Measurements from ENCODE around the gene TPSG1.

The TPSG1 gene

GRCh38 chr16:1216296-1216619, 8.8 kb downstream of the TPSG1 start:
- TF ChIP-seq CTCF (conservative IDR thresholded peaks at IDR 0.05), result no peak
- no peak overlapping the region for H3K27ac ChIP-seq

- TF ChIP-seq CTCF (conservative IDR thresholded peaks at IDR 0.05), result no peak
- H3K27ac ChIP-seq, result no peak overlapping the region
These were observed 9.3 kb downstream of the TPSG1 start for GRCh38 chr16:1215574-1216295.

- H3K27ac ChIP-seq, result no peak overlapping the region
These were observed 10.3 kb downstream of the TPSG1 start for GRCh38 chr16:1214719-1215118.

GRCh38 chr16:1213796-1214372, 11.2 kb downstream of the TPSG1 start:
- TF ChIP-seq CTCF (conservative IDR thresholded peaks at IDR 0.05), result no peak
- no peak overlapping the region for H3K27ac ChIP-seq

More at GRCh38 chr16:1214719-1215118, 10.3 kb downstream of the TPSG1 start:
- TF ChIP-seq CTCF (conservative IDR thresholded peaks at IDR 0.05), result no peak

- TF ChIP-seq CTCF (conservative IDR thresholded peaks at IDR 0.05), result no peak
These were observed 11.8 kb downstream of the TPSG1 start for GRCh38 chr16:1213231-1213630.

GRCh38 chr16:1212616-1213194, 12.4 kb downstream of the TPSG1 start:
- no peak overlapping the region for H3K27ac ChIP-seq
- no peak for TF ChIP-seq CTCF (conservative IDR thresholded peaks at IDR 0.05)

More at GRCh38 chr16:1213231-1213630, 11.8 kb downstream of the TPSG1 start:
- no peak overlapping the region for H3K27ac ChIP-seq

- no peak overlapping the region for H3K27ac ChIP-seq
- TF ChIP-seq CTCF (conservative IDR thresholded peaks at IDR 0.05), result no peak
These were observed 13.4 kb downstream of the TPSG1 start for GRCh38 chr16:1211451-1212268.
